Testis (tissue), 3 donors: ENCODE data around the gene AMTN. TPM values are rescaled to one million over a fixed set of nuclear protein-coding genes. Genes with fewer than 3 reads are reported as not detected.
A peak's percentile ranks its signal among the peaks of the same experiment; 100 is the strongest.

Source experiments
- DNase-seq: peaks from one replicate; pipeline ENCODE4 v3.0.0-alpha.2; 2019
- H3K27ac ChIP-seq, 2 donors: fragments of 200-600 bp; sonication (generic); one replicate each; pipeline ENCODE4 v1.5.1; 2019
- H3K27me3 ChIP-seq: fragments of 200-600 bp; sonication (generic); one replicate; pipeline ENCODE4 v1.5.1; 2019
- H3K36me3 ChIP-seq: fragments of 200-600 bp; sonication (generic); one replicate; pipeline ENCODE4 v1.5.1; 2017; ENCODE audit warnings: low read depth; ENCODE audit errors: missing control alignments
- H3K4me1 ChIP-seq: fragments of 200-600 bp; sonication (generic); one replicate; pipeline ENCODE4 v1.5.1; 2019
- H3K4me3 ChIP-seq, 2 donors: fragments of 200-600 bp; sonication (generic); one replicate each; pipeline ENCODE4 v1.5.1; 2017 to 2019
- H3K9me3 ChIP-seq: fragments of 200-600 bp; sonication (generic); one replicate; pipeline ENCODE4 v1.5.1; 2017
- POLR2A ChIP-seq: fragments of 450-650 bp; IDR thresholded peaks from one replicate; pipeline ENCODE4 v1.6.1; 2017; ENCODE audit warnings: antibody characterized with exemption, mild to moderate bottlenecking, moderate library complexity
- WGBS, 2 donors: methylation state at CpG; one replicate each; pipeline ENCODE4 v1.1.5; 2018; 5-methylcytosine and 5-hydroxymethylcytosine counted together
- intact Hi-C: fragments of 100-400 bp; cut with DNase I; formaldehyde crosslinking; loops from one replicate; pipeline ENCODE4 v1.15.1; 2023; ENCODE audit warnings: low total_unique reads
- polyA plus RNA-seq: library from polyadenylated mRNA; stranded (reverse); fragments of 350-450 nt; fragmentation: Illumina TruSeq; extraction: RNeasy Lipid Tissue Mini Kit (QIAGEN cat#74804); gene quantifications from one replicate; pipeline ENCODE4 v1.2.3, GENCODE V29; 2014; ENCODE audit warnings: low read depth, low replicate concordance; ENCODE audit not compliant: insufficient read depth
- total RNA-seq, 2 donors: library from RNA; depleted of rRNA; stranded (reverse); fragments of >200 nt; gene quantifications; one replicate each; pipeline ENCODE4 v1.2.3, GENCODE V29; 2016
- TF ChIP-seq, protein P1 (sequence below), 3 experiments: fragments of 450-650 bp in 2 of 3; fragments of 200-600 bp in 1 of 3; sonication (generic) in 1 of 3; IDR thresholded peaks; one replicate each; pipeline ENCODE4 v1.5.1; 2016 to 2019; ENCODE audit warnings: antibody characterized with exemption in 3 of 3, mild to moderate bottlenecking in 2 of 3, moderate library complexity in 1 of 3

Gene AMTN
- total and polyA plus RNA-seq, 3 donors from 2014 or later: not detected

DNA sequence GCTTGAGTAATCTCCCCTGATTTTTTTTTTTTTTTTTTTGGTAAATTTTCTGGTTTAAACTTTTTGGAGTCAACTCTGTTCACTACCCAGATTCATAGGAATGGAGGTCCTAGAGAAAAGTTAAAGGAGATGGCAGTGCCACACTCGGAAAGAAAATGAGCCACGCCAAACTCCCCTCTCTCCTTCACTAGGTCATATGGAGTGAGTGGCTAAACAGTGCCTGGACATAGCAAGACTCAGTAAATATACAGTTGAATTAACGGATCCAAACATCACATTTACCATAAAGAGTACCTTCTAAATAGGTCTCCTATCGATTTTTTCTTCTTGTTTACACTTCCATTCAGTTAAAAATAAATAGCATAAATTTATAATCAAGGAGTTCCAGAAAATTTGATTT is 13.6 kb upstream of the AMTN start:
- WGBS, 2 donors: 38 to 44% methylated on average over 4 of the region's 4 CpGs
- DNase-seq: no peak
- intact Hi-C loops: no loop called here
- Histone ChIP-seq H3K27me3 (no peaks in the 10 kb centered on the region), H3K9me3 (no peaks in the 10 kb centered on the region), H3K4me3 (no peak overlapping the region), H3K27ac (no peak overlapping the region), H3K4me1 (no peaks in the 10 kb centered on the region), H3K36me3 (no peaks in the 10 kb centered on the region)
- TF ChIP-seq, protein P1, sequence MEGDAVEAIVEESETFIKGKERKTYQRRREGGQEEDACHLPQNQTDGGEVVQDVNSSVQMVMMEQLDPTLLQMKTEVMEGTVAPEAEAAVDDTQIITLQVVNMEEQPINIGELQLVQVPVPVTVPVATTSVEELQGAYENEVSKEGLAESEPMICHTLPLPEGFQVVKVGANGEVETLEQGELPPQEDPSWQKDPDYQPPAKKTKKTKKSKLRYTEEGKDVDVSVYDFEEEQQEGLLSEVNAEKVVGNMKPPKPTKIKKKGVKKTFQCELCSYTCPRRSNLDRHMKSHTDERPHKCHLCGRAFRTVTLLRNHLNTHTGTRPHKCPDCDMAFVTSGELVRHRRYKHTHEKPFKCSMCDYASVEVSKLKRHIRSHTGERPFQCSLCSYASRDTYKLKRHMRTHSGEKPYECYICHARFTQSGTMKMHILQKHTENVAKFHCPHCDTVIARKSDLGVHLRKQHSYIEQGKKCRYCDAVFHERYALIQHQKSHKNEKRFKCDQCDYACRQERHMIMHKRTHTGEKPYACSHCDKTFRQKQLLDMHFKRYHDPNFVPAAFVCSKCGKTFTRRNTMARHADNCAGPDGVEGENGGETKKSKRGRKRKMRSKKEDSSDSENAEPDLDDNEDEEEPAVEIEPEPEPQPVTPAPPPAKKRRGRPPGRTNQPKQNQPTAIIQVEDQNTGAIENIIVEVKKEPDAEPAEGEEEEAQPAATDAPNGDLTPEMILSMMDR (IDR thresholded peaks at IDR 0.05): no peak
- no peak for TF ChIP-seq POLR2A

DNA sequence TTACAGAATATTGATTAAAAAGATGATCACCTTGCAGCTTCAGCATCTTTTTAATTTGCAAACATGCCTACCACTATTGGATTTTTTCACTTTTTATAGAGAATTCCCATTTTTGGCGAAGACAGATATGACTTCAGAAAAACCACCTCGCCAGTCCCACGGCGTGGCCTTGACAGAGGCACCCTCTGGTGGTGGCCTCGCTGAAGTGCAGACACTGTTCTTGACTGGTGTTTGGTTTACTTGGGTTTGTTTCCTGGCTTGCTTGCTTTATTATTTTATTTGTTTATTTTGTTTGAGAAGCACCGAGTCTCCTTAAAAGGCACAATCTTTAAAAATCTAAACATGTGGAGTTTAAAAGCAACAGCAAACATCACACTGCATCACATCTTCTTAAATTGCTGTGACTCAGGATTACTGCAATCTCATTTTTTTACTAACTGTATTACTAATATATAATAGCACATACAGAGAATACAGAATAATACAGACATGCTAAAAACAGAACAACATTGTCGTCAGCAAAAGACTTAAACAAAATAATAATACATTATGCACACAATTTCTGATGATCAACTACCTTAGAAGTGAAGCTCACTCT is 13.1 kb upstream of the AMTN start:
- H3K9me3 ChIP-seq: no peaks in the 10 kb centered on the region
- H3K27ac ChIP-seq: no peak overlapping the region
- intact Hi-C loops: no loop called here
- DNase-seq: peak; percentile 77
- 10 to 18% methylated on average over 7 of the region's 7 CpGs for WGBS, 2 donors
- TF ChIP-seq, protein P1 (IDR thresholded peaks at IDR 0.05): peak; percentile 63 to 84 (median 73)
- TF ChIP-seq POLR2A: no peak
- no peak overlapping the region for H3K4me3 ChIP-seq
- H3K4me1 ChIP-seq: no peaks in the 10 kb centered on the region
- no peaks in the 10 kb centered on the region for H3K36me3 ChIP-seq
- no peaks in the 10 kb centered on the region for H3K27me3 ChIP-seq

DNA sequence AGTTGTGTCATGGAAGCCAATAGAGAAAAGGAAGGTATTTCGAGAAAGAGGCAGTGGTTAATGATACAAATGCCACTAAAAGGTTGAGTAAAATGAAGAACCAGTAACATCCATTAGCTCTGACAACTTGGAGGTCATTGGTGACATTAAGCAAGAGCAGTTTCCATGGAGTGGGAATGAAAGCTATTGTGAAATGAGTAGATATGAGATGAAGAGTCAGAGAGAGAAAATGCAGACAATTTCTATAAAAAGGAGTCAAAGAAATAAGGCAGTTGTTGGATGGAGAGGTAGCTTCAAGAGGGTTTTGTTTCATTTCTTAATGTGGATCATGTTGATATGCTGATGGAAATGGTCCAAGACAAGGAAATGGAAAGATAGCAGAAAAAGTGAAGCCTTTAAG is 9.6 kb upstream of the AMTN start:
- 85 to 89% methylated on average over 1 of the region's 1 CpG for WGBS, 2 donors
- no peak for DNase-seq
- Histone ChIP-seq H3K4me1 (no peaks in the 10 kb centered on the region), H3K27me3 (no peaks in the 10 kb centered on the region), H3K27ac (no peak overlapping the region), H3K9me3 (no peaks in the 10 kb centered on the region), H3K36me3 (no peaks in the 10 kb centered on the region), H3K4me3 (no peak overlapping the region)
- TF ChIP-seq POLR2A: no peak
- TF ChIP-seq, protein P1 (IDR thresholded peaks at IDR 0.05): no peak
- intact Hi-C loops: no loop called here

DNA sequence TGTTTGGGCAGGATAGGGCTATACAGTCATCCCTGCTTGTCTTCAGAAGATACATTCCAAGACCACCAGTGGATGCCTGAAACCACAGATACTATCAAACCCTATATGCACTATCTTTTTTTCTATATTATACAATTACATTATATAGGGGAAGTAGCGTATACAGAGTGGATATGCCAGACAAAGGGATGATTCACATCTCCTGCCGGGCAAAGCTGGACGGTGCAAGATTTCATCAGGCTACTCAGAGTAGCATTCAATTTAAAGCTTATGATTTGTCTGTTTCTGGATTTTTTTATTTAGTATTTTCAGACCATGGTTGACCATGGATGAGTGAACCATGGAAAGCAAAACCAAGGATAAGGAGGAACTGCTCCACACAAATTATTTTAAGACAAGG is 7.0 kb upstream of the AMTN start:
- Histone ChIP-seq H3K36me3 (no peaks in the 10 kb centered on the region), H3K27me3 (no peaks in the 10 kb centered on the region), H3K4me1 (no peaks in the 10 kb centered on the region), H3K9me3 (no peaks in the 10 kb centered on the region), H3K27ac (no peak overlapping the region), H3K4me3 (no peak overlapping the region)
- intact Hi-C loops: no loop called here
- 87 to 90% methylated on average over 3 of the region's 3 CpGs for WGBS, 2 donors
- no peak for DNase-seq
- TF ChIP-seq POLR2A: no peak
- TF ChIP-seq, protein P1 (IDR thresholded peaks at IDR 0.05): no peak
